A549 (cell line): Measurements from ENCODE around the gene ARHGAP4.

Experiments used
- CHD4 ChIP-seq: fragments of 200-600 bp; sonication (generic); IDR thresholded peaks from 2 replicates; pipeline ENCODE4 v1.6.1; 2016; ENCODE audit warnings: antibody characterized with exemption, mild to moderate bottlenecking, borderline replicate concordance
- CTCF ChIP-seq: fragments of >200 bp; sonication (Bioruptor Twin); formaldehyde crosslinking; IDR thresholded peaks from 3 replicates; pipeline ENCODE4 v1.5.1; 2016
- ELK1 ChIP-seq: fragments of 150-350 bp; IDR thresholded peaks from 2 replicates; pipeline ENCODE4 v1.6.1; 2014; ENCODE audit warnings: low read depth, mild to moderate bottlenecking, low read length
- EP300 ChIP-seq, 2 experiments: fragments of >200 bp; sonication (Bioruptor Twin); formaldehyde crosslinking; IDR thresholded peaks; 2 replicates in 1 of 2; 3 replicates in 1 of 2; pipeline ENCODE4 v1.6.1; 2016 to 2017
- MAFK ChIP-seq: fragments of 450-650 bp; IDR thresholded peaks from 2 replicates; pipeline ENCODE4 v1.6.1; 2014; ENCODE audit not compliant: partially characterized antibody
- POLR2A ChIP-seq: IDR thresholded peaks from 2 replicates; pipeline ENCODE4 v1.6.1; 2012; ENCODE audit warnings: mild to moderate bottlenecking, low read length
- RAD21 ChIP-seq, 2 experiments: fragments of >200 bp in 1 of 2; sonication (Bioruptor Twin) in 1 of 2; formaldehyde crosslinking in 1 of 2; IDR thresholded peaks in 1 of 2; conservative IDR thresholded peaks in 1 of 2; 2 replicates in 1 of 2; 3 replicates in 1 of 2; pipeline ENCODE4 v1.6.1; 2012 to 2018; ENCODE audit warnings: inconsistent platforms in 1 of 2
- RCOR1 ChIP-seq: fragments of 150-350 bp; IDR thresholded peaks from 2 replicates; pipeline ENCODE4 v1.6.1; 2014; ENCODE audit warnings: antibody characterized with exemption, low read length, low read depth
- REST ChIP-seq: fragments of 200-600 bp; sonication (generic); IDR thresholded peaks from 2 replicates; pipeline ENCODE4 v1.6.1; 2016; ENCODE audit warnings: antibody characterized with exemption, mild to moderate bottlenecking, moderate library complexity
- TFCP2L1 ChIP-seq: fragments of 250-450 bp; sonication (Bioruptor Pico); IDR thresholded peaks from 2 replicates; pipeline ENCODE4 v1.5.0; 2021; ENCODE audit warnings: mild to moderate bottlenecking
- ZC3H11A ChIP-seq: fragments of 450-650 bp; IDR thresholded peaks from 2 replicates; pipeline ENCODE4 v1.6.1; 2014; ENCODE audit warnings: antibody characterized with exemption, mild to moderate bottlenecking
- ZFP36 ChIP-seq: fragments of 450-650 bp; IDR thresholded peaks from 2 replicates; pipeline ENCODE4 v1.6.1; 2014; ENCODE audit warnings: borderline replicate concordance; ENCODE audit not compliant: partially characterized antibody

GRCh38 chrX:153919281-153919680 is 6.8 kb downstream of the ARHGAP4 start:
- no peak for TF ChIP-seq ELK1
- TF ChIP-seq TFCP2L1, result no peak
- no peak for TF ChIP-seq CTCF
- no peak for TF ChIP-seq REST
- TF ChIP-seq POLR2A, result no peak
- TF ChIP-seq RAD21 (conservative IDR thresholded peaks at IDR 0.05 in 1 of 2, IDR thresholded peaks at IDR 0.05 in 1 of 2), result no peak
- no peak for TF ChIP-seq ZC3H11A
- TF ChIP-seq CHD4, result no peak
- no peak for TF ChIP-seq ZFP36
- no peak for TF ChIP-seq RCOR1
- no peak for TF ChIP-seq EP300 (IDR thresholded peaks at IDR 0.05)
- no peak for TF ChIP-seq MAFK
